ENCODE data around the gene FLYWCH1.

The FLYWCH1 gene

DNA sequence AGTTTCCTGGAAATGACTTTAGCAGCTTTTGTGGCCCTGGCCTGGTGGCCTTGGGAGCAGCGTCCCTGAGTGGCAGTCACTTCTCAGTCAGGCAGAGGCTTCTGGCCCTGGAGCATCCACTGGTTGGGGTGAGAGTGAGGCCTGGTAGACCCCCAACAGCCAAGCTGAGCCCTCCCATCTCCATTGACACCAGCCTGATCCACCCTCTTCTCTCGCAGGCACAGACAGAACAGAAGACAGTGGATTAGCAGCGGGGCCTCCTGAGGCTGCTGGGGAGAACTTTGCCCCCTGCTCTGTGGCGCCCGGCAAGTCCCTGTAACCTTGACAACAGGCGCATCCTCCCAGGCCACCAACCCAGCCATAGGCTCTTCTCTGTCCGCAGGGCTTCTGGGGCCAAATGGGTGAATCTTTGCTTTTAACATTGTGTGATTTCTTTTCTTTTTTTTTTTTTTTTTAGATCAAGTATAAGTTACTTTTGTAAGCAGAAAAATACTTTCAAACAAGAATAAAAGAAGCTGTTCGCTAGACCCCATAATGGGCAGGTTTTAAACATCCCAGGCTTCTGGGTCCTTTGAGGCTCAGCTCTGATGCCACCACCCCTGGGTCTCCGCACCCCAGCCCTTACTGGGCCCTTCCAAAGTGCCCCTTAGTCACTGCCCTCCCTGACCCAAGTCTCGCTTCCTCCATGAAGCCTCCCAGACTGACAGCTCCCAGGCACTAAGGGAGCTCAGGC lies 12.7 kb upstream of the FLYWCH1 start:
- TF ChIP-seq, protein P1, sequence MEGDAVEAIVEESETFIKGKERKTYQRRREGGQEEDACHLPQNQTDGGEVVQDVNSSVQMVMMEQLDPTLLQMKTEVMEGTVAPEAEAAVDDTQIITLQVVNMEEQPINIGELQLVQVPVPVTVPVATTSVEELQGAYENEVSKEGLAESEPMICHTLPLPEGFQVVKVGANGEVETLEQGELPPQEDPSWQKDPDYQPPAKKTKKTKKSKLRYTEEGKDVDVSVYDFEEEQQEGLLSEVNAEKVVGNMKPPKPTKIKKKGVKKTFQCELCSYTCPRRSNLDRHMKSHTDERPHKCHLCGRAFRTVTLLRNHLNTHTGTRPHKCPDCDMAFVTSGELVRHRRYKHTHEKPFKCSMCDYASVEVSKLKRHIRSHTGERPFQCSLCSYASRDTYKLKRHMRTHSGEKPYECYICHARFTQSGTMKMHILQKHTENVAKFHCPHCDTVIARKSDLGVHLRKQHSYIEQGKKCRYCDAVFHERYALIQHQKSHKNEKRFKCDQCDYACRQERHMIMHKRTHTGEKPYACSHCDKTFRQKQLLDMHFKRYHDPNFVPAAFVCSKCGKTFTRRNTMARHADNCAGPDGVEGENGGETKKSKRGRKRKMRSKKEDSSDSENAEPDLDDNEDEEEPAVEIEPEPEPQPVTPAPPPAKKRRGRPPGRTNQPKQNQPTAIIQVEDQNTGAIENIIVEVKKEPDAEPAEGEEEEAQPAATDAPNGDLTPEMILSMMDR (IDR thresholded peaks at IDR 0.05; ENCODE audit: low read depth, low read length, missing control alignments), result no peak
- in situ Hi-C loops (cut with HindIII; ENCODE audit: low sequenced_read_pairs), result no loop called here
- no peak overlapping the region for H3K4me3 ChIP-seq (ENCODE audit: low read depth, low read length)
- DNase-seq (ENCODE audit: low read depth), result no peak

DNA sequence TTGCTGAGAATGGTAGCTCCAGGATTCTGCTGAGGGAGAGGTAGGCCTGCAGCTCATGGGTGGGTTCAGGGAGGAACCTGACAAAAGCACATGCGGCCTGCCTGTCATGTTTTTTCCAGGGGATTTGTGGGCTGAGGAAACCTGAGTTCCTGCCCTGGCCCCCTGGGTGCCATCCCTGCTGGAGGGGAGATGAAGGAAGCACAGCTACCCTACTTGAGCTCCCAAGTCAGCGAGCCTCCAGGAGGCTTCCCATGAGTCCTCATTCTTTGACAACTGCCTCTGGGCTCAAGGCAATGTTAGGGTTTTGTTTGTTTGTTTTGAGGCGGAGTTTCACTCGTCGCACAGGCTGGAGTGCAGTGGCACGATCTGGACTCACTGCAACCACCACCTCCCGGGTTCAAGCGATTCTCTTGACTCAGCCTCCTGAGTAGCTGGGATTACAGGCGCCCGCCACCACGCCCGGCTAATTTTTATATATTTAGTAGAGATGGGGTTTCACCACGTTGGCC lies 12.1 kb upstream of the FLYWCH1 start:
- no peak for DNase-seq (ENCODE audit: low read depth)
- TF ChIP-seq, protein P1 (IDR thresholded peaks at IDR 0.05; ENCODE audit: low read depth, low read length, missing control alignments), result no peak
- in situ Hi-C loops (cut with HindIII; ENCODE audit: low sequenced_read_pairs), result no loop called here
- no peak overlapping the region for H3K4me3 ChIP-seq (ENCODE audit: low read depth, low read length)

DNA sequence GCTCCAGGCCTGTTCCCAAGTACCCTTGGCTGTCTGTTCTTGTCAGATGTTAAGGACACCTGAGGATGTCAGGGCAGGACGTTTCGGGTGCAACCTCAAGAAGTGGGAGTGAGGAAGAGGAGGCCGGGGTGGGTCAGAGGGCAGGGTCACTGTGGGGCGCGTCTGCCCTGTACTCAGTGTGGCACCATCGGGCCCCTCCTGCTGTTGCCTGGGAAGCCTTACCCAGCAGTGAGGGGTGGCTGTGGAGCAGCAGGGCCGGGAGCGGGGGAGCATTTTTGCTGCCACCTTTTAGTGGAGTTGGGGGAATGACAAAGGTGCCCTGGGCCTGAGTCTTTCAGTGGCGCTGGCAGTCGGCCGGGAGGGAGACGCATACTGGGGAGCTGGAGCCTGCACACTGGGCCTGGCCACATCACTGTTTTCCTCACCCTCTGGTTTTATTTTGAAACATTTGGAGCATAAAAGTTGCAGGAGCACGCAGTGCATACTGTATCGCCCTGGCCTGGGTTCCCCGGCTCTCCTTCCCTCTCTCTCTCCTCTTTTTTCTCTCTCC lies 11.1 kb upstream of the FLYWCH1 start:
- no peak for DNase-seq (ENCODE audit: low read depth)
- in situ Hi-C loops (cut with HindIII; ENCODE audit: low sequenced_read_pairs), result no loop called here
- no peak overlapping the region for H3K4me3 ChIP-seq (ENCODE audit: low read depth, low read length)
- TF ChIP-seq, protein P1 (IDR thresholded peaks at IDR 0.05; ENCODE audit: low read depth, low read length, missing control alignments), result no peak

DNA sequence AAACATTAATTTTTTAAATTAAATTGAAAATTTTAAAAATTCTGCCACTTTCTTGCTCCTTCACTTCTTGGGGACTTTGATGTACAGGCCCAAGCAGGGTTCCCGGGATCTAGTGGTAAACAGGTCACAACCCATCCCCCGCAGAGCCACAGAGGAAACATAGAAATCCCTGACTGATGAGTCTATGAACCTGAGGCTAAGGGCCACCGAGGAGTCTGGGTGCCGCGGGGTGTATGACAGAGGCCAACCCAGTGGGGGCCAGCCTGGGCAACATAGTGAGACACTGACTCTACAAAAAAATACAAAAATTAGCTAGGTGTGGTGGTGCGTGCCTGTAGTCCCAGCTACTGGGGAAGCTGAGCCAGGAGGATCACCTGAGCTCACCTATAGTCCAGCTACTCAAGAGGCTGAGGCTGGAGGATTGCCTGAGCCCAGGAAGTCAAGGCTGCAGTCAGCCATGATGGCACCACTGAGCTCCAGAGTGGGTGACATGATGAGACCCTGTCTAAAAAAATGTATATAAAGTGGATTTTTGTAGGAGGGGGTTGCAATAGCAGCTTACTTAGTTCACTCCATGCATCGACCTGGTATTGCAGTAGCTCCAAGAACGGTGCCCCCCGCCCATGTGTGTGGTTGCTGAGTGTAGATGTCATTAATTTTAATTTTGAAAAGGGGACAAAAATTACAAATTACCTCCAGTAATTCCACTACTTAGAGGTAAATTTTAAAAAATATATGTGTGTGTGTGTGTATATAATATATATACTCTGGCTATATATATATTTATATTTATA lies 9.2 kb upstream of the FLYWCH1 start:
- in situ Hi-C loops (cut with HindIII; ENCODE audit: low sequenced_read_pairs), result no loop called here
- no peak for DNase-seq (ENCODE audit: low read depth)
- TF ChIP-seq, protein P1 (IDR thresholded peaks at IDR 0.05; ENCODE audit: low read depth, low read length, missing control alignments), result no peak
- no peak overlapping the region for H3K4me3 ChIP-seq (ENCODE audit: low read depth, low read length)

DNA sequence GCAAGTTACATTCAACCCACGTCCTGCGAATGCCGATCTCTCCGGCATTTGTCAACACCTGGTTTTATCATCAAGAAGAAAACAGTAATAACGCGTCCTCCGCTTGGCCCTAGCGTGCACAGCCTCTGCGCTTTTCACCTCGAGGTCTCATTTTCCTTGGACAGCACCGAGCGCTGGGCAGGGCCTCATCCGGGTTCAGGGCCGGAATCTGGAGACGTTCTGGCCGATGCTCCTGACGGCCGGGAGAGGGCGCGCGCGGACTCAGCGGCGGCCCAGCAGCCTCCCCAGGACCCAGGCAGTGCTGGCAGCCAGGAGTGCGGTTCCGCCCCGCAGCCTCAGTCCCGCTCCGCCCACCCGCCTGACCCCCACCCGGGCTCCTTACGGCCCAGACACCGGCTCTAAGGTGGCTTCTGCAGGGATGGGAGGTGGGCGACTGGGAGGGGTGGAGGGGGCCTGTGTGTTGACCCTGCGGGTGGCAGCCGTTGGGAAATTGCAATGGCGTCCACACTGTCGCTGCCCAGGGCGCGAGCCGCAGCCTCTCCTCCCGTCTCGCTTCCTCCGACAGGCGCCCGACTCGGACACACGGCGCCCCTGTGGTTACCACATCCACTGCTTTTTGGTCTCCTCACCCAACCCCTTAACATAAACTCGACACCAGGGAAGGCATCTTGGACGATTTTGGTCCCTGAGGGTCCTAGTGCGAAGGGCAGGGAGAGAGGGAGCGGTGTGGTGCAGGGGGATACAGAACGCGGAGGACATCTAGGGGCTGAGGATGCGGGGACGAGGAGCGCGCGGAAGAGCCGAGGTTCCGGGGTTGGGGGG lies 7.4 kb upstream of the FLYWCH1 start:
- TF ChIP-seq, protein P1 (IDR thresholded peaks at IDR 0.05; ENCODE audit: low read depth, low read length, missing control alignments), result peak; percentile 91
- peak; percentile 51 for DNase-seq (ENCODE audit: low read depth)
- in situ Hi-C loops (cut with HindIII; ENCODE audit: low sequenced_read_pairs), result no loop called here
- H3K4me3 ChIP-seq (ENCODE audit: low read depth, low read length), result peak overlapping the region; percentile 76

DNA sequence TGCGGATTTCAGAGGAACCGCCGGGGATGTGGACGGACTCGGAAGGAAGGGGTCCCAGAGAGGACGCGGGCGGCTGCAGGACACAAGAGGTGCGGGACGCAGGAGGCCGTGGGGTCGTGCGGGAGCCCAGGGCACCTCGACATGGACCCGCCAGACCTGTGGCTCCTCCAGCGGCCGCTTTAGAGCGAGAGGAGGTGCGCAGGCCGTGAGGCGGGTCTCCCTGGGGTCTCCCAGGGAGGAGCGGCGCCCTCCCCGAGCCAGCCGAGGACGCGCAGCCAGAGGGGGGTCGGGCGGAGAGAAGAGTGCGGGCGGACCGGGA lies 6.8 kb upstream of the FLYWCH1 start:
- TF ChIP-seq, protein P1 (IDR thresholded peaks at IDR 0.05; ENCODE audit: low read depth, low read length, missing control alignments), result no peak
- peak overlapping the region; percentile 76 for H3K4me3 ChIP-seq (ENCODE audit: low read depth, low read length)
- DNase-seq (ENCODE audit: low read depth), result no peak
- in situ Hi-C loops (cut with HindIII; ENCODE audit: low sequenced_read_pairs), result no loop called here

Data from astrocyte of the cerebellum (primary cell).